Panc1 (cell line): ENCODE measurements around the gene CENPU.

Experiments used
- CTCF ChIP-seq: fragments of 450-650 bp; IDR thresholded peaks from 2 replicates; pipeline ENCODE4 v1.5.1; 2017; ENCODE audit warnings: mild to moderate bottlenecking
- POLR2AphosphoS5 ChIP-seq: IDR thresholded peaks from 2 replicates; pipeline ENCODE4 v1.6.1; 2012; ENCODE audit warnings: mild to moderate bottlenecking, low read depth, low read length, moderate library complexity
- SIN3A ChIP-seq: IDR thresholded peaks from 2 replicates; pipeline ENCODE4 v1.6.1; 2012; ENCODE audit warnings: low read depth, mild to moderate bottlenecking, low read length, moderate library complexity, borderline replicate concordance; ENCODE audit not compliant: insufficient read depth
- TCF7L2 ChIP-seq: IDR thresholded peaks from 2 replicates; pipeline ENCODE4 v1.6.1; 2011; ENCODE audit warnings: mild to moderate bottlenecking, low read depth, low read length, inconsistent platforms

GRCh38 chr4:184699941-184700340 lies 34.0 kb downstream of the CENPU start:
- TF ChIP-seq CTCF (no peak), POLR2AphosphoS5 (no peak), SIN3A (no peak), TCF7L2 (no peak)
